ENCODE measurements around the gene TRAF6.
A peak's percentile ranks its signal among the peaks of the same experiment; 100 is the strongest.

The TRAF6 gene

DNA sequence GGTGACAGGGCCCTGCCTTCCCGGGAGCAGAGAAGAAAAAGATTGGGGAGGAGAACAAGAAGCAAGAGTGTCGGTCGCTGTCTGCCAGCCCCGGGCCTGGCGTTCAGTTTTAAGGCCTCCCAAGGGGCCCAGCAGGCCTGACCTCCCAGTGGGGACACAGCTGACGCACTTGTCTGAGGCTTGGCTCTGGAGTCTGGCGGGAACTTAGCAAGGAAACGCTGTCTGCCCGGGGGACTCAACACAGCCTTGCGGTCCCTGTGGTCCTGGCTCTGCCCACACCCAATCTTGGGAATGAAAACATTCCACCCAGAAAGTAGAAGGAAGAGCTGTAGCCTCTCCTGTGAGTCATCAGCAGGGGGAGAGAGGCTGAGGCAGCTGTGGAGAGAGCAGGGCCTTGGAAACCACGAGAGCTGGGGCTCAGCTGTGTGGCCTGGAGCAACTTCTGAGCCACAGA, 54.4 kb downstream of the TRAF6 start:
- H3K27ac ChIP-seq = no peak overlapping the region
- TF ChIP-seq, protein P1, sequence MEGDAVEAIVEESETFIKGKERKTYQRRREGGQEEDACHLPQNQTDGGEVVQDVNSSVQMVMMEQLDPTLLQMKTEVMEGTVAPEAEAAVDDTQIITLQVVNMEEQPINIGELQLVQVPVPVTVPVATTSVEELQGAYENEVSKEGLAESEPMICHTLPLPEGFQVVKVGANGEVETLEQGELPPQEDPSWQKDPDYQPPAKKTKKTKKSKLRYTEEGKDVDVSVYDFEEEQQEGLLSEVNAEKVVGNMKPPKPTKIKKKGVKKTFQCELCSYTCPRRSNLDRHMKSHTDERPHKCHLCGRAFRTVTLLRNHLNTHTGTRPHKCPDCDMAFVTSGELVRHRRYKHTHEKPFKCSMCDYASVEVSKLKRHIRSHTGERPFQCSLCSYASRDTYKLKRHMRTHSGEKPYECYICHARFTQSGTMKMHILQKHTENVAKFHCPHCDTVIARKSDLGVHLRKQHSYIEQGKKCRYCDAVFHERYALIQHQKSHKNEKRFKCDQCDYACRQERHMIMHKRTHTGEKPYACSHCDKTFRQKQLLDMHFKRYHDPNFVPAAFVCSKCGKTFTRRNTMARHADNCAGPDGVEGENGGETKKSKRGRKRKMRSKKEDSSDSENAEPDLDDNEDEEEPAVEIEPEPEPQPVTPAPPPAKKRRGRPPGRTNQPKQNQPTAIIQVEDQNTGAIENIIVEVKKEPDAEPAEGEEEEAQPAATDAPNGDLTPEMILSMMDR (conservative IDR thresholded peaks at IDR 0.05) = no peak

- no peak overlapping the region for H3K27ac ChIP-seq
- TF ChIP-seq, protein P1 (conservative IDR thresholded peaks at IDR 0.05) = no peak
Observed at GRCh38 chr11:36454941-36455631, 55.0 kb downstream of the TRAF6 start.

- TF ChIP-seq, protein P1 (conservative IDR thresholded peaks at IDR 0.05) = no peak
- H3K27ac ChIP-seq = no peak overlapping the region; the same call in 1 of the 2 replicates
Observed at GRCh38 chr11:36454551-36454940, 55.5 kb downstream of the TRAF6 start.

DNA sequence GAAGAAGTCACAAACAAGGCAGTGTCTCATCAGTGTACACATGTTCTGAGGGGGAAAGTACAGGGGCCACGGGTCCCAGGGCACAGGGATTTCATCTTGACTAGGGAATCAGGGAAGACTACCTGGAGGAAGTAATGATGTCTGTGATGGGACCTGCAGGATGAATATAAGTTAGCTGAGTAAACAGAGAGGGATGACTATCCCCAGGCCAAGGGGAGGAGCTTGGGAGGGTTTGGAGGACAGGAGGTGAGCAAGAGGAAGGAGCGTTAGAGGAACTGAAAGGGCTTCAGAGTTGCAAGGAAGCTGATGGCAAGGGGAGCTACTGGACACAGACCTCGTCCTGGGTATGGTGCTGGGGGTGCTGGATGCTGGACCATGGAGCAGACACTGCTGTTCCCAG, 56.4 kb downstream of the TRAF6 start:
- peak overlapping the region; percentile 68 for H3K27ac ChIP-seq
- TF ChIP-seq, protein P1 (conservative IDR thresholded peaks at IDR 0.05) = no peak

- peak overlapping the region; percentile 68 for H3K27ac ChIP-seq
- TF ChIP-seq, protein P1 (conservative IDR thresholded peaks at IDR 0.05) = no peak
Observed at GRCh38 chr11:36452961-36453360, 57.1 kb downstream of the TRAF6 start.

DNA sequence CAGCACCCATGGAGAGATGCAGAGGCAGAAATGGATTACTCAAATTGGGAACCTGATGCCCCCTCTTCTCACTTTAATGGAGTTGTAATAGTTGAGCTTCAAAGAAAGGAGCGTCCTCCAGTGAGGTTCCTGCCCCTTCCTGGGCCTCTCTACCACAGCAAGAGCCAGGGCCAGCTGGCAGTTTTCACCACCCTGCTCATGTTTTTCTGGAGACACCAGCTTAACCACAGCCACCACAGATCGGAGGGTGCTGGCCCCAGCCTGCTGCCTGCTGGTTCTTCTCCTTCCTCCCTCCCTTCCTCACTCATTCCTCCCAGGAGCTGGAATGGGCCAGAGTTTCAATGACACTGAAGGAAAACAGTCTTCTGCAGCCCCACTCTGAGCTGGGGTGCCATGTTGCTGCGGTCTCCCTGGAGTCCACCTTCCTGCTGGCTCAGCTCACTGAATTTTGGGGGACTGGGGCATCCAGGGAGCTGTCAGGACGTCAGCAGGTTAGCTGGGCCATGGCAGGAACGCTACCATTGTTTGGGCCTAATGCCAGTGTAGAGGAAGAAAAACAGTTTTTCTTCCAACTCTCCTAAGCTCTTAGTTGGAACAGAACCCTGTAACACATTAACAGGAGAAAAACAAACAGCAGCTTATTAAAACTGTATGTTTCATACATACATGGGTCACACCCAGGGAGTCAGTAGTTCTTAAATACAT, 57.7 kb downstream of the TRAF6 start:
- H3K27ac ChIP-seq = peak overlapping the region; percentile 68
- TF ChIP-seq, protein P1 (conservative IDR thresholded peaks at IDR 0.05) = no peak

GRCh38 chr11:36451681-36452080, 58.4 kb downstream of the TRAF6 start:
- peak overlapping the region; percentile 68; the same call in 1 of the 2 replicates for H3K27ac ChIP-seq
- TF ChIP-seq, protein P1 (conservative IDR thresholded peaks at IDR 0.05) = no peak

All from VCaP (cell line).